ENCODE measurements around the gene GAA.

- TF ChIP-seq GATA2 (IDR thresholded peaks at IDR 0.05; ENCODE audit: low read depth, low read length) = no peak
- TF ChIP-seq GATA3 (IDR thresholded peaks at IDR 0.05; ENCODE audit: low read depth, low read length) = no peak
Observed at GRCh38 chr17:80082403-80083135, 18.8 kb upstream of the GAA start.

Measured in SH-SY5Y (cell line).